ENCODE results near the gene FGF16. TPM values are rescaled to one million over a fixed set of nuclear protein-coding genes. Genes with fewer than 3 reads are reported as not detected.

FGF16 gene
- polyA plus RNA-seq, 3 donors, result not detected

DNA sequence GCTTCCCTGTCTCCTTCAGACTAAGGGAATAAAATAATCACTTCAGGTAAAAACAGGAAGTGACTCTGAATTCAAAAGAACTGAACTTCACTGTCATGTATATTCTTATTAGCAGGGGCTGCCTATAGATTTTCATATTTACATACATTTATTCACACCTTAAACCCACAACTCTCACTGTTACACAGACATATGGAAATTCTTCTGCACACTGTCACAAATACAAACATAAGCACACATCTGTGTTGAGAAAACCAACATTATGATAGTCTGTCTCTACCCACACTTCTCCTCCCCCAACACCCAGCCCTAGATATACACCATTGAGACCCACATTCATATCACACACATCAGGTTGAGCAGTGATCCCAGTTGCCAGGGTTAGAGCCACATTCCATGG is 5.7 kb upstream of the FGF16 start:
- H3K36me3 Mint-ChIP-seq, result no peaks in the 10 kb centered on the region
- Histone ChIP-seq H3K4me3 (replicated peaks in 1 of 3; ENCODE audit: low read depth in 2 of 3, low read length in 3 of 3) (no peak overlapping the region), H3K4me1 (ENCODE audit: control insufficient read depth in 1 of 2, insufficient read depth in 2 of 2, low read length in 2 of 2) (peaks cover 9 to 12% of the 10 kb centered on the region in 2 donors), H3K9ac (ENCODE audit: insufficient read depth, low read length, poor library complexity, severe bottlenecking) (no peak overlapping the region), H3K79me2 (ENCODE audit: insufficient read depth, low read length) (no peaks in the 10 kb centered on the region), H3K27ac (ENCODE audit: low read depth in 1 of 2, low read length in 2 of 2) (no peak overlapping the region), H3K4me2 (replicated peaks; ENCODE audit: extremely low read depth, low read length, poor library complexity, severe bottlenecking) (no peak overlapping the region), H3K36me3 (replicated peaks in 1 of 2; ENCODE audit: control insufficient read depth in 1 of 2, insufficient read depth in 2 of 2, low read length in 2 of 2) (no peaks in the 10 kb centered on the region), H3K9me3 (replicated peaks in 1 of 2; ENCODE audit: control insufficient read depth in 1 of 2, insufficient read depth in 1 of 2, low read length in 2 of 2) (no peaks in the 10 kb centered on the region), H2AFZ (ENCODE audit: insufficient read depth, low read depth, low read length, poor library complexity, severe bottlenecking) (no peak overlapping the region), H3K27me3 (ENCODE audit: control insufficient read depth in 2 of 2, insufficient read depth in 2 of 2, low read length in 2 of 2) (peaks cover 2 to 10% of the 10 kb centered on the region in 2 donors), H4K20me1 (ENCODE audit: insufficient read depth, low read length) (no peaks in the 10 kb centered on the region)
- H3K27ac Mint-ChIP-seq, result peak overlapping the region in 1 of 7 donors; percentile 2
- intact Hi-C loops (cut with micrococcal nuclease), result no loop called here
- H3K4me3 Mint-ChIP-seq, result no peak overlapping the region
- H3K27me3 Mint-ChIP-seq (ENCODE audit: low read depth in 3 of 3), result peaks cover 8 to 13% (median 10%) of the 10 kb centered on the region in 3 donors
- no peak for DNase-seq
- TF ChIP-seq, protein P1, sequence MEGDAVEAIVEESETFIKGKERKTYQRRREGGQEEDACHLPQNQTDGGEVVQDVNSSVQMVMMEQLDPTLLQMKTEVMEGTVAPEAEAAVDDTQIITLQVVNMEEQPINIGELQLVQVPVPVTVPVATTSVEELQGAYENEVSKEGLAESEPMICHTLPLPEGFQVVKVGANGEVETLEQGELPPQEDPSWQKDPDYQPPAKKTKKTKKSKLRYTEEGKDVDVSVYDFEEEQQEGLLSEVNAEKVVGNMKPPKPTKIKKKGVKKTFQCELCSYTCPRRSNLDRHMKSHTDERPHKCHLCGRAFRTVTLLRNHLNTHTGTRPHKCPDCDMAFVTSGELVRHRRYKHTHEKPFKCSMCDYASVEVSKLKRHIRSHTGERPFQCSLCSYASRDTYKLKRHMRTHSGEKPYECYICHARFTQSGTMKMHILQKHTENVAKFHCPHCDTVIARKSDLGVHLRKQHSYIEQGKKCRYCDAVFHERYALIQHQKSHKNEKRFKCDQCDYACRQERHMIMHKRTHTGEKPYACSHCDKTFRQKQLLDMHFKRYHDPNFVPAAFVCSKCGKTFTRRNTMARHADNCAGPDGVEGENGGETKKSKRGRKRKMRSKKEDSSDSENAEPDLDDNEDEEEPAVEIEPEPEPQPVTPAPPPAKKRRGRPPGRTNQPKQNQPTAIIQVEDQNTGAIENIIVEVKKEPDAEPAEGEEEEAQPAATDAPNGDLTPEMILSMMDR (IDR thresholded peaks at IDR 0.05), result no peak
- peaks cover 0 to 6% (median 0%) of the 10 kb centered on the region in 7 donors for H3K9me3 Mint-ChIP-seq
- H3K4me1 Mint-ChIP-seq, result peaks cover 17% of the 10 kb centered on the region

- intact Hi-C loops (cut with micrococcal nuclease), result no loop called here
- Histone ChIP-seq H3K4me3 (replicated peaks in 1 of 3; ENCODE audit: low read depth in 2 of 3, low read length in 3 of 3) (no peak overlapping the region), H2AFZ (ENCODE audit: insufficient read depth, low read depth, low read length, poor library complexity, severe bottlenecking) (no peak overlapping the region), H3K4me2 (replicated peaks; ENCODE audit: extremely low read depth, low read length, poor library complexity, severe bottlenecking) (no peak overlapping the region), H3K9me3 (replicated peaks in 1 of 2; ENCODE audit: control insufficient read depth in 1 of 2, insufficient read depth in 1 of 2, low read length in 2 of 2) (no peaks in the 10 kb centered on the region), H3K27me3 (ENCODE audit: control insufficient read depth in 2 of 2, insufficient read depth in 2 of 2, low read length in 2 of 2) (peaks cover 2 to 21% of the 10 kb centered on the region in 2 donors), H3K36me3 (replicated peaks in 1 of 2; ENCODE audit: control insufficient read depth in 1 of 2, insufficient read depth in 2 of 2, low read length in 2 of 2) (no peaks in the 10 kb centered on the region), H3K9ac (ENCODE audit: insufficient read depth, low read length, poor library complexity, severe bottlenecking) (no peak overlapping the region), H3K79me2 (ENCODE audit: insufficient read depth, low read length) (no peaks in the 10 kb centered on the region), H4K20me1 (ENCODE audit: insufficient read depth, low read length) (no peaks in the 10 kb centered on the region), H3K27ac (ENCODE audit: low read depth in 1 of 2, low read length in 2 of 2) (no peak overlapping the region), H3K4me1 (ENCODE audit: control insufficient read depth in 1 of 2, insufficient read depth in 2 of 2, low read length in 2 of 2) (peaks cover 20 to 21% of the 10 kb centered on the region in 2 donors)
- DNase-seq, result no peak
- TF ChIP-seq, protein P1 (IDR thresholded peaks at IDR 0.05), result no peak
- H3K4me1 Mint-ChIP-seq, result peaks cover 28% of the 10 kb centered on the region
- no CpG with 5 or more reads among the region's 1 CpG for WGBS (ENCODE audit: insufficient coverage)
- H3K27me3 Mint-ChIP-seq (ENCODE audit: low read depth in 3 of 3), result peaks cover 16 to 21% (median 21%) of the 10 kb centered on the region in 3 donors
- no peak overlapping the region for H3K27ac Mint-ChIP-seq
- no peak overlapping the region for H3K4me3 Mint-ChIP-seq
- no peaks in the 10 kb centered on the region for H3K36me3 Mint-ChIP-seq
- H3K9me3 Mint-ChIP-seq, result peaks cover 0 to 10% (median 1%) of the 10 kb centered on the region in 7 donors
These were observed 4.5 kb upstream of the FGF16 start for GRCh38 chrX:77442728-77443127.

Measured in CD14-positive monocyte (primary cell).